Fibroblast of skin of left biceps (primary cell): ENCODE results near the gene TPST2.

Experiments used
- DNase-seq, 2 experiments: peaks; one replicate each; pipeline ENCODE4 v3.0.0-alpha.2; 2013; ENCODE audit warnings: low read depth in 2 of 2

Gene TPST2

DNA sequence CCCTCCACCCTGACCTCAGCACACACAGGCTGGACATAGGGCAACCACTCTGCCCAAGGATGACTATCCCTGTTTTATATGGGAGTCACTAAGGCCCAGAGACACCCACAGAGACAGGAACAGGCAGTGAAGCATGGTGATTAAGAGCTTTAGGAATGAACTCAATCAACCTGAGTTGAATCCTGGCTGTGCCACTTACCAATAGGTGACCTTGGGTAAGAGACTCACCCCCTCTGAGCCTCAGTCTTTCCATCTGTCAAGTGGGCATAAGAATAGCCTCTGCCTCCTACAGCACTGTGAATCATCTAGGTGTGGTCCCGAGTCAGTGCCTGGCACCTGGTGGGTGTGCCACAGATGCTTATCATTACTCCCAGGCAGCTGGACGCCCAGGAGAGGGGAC, 21.1 kb upstream of the TPST2 start:
- no peak for DNase-seq

DNA sequence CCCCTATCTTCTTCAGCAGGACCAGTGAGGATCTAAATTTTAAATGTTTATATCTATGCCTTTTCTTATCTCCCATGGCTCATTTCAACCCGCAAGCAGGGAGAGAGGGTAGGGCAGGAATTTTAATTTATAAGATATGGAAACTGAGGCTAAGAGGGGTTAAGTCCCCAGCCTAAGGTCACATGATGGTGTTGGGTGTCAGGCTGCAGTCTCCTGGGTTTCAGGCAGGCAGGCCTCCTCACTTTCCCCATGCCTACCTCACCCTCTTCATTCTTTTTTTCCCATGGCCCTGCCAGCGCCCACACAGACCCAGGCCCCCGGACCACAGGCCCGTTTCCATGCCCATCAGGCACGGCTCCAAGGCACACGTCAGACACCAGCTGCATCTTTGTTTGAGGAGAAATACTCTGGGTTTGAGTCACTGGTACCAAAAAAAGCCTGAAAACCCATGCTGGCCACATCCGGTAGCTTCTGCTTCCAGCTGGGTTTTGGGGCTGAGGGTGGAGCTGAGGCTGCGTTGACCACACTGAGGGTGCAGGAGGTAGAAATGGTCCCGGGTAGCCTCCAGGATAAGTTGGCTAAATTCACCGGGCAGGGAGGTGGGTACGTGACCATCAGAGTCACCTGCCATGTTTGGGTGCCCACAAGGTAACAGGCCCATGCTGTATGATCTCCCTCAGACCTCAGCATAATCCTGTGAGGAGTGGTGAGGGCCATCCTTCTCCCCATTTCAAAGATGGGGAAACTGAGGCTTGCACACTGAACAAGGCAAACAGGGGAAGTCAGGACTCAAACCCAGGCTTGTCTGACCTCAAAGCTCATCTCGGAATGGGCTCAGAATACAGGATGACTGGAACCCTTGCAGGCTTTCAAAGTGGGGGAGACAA, 20.4 kb upstream of the TPST2 start:
- peak; percentile 51 to 55 for DNase-seq

DNA sequence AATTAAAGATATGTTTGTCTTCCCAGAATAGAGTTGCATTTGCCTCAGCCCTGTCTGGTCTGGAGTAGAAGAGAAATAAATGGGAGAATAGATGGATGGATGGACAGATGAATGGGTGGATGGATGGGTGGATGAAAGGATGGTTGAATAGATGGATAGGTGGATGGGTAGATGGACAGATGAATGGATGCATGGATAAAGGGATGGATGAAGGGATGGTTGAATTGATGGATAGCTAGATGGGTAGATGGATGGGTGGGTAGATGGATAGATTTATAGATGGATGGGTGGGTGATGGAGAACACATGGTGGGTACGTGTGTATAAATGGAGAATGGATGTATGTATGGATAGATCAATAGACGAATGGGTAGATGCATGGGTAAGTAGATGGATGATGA, 19.4 kb upstream of the TPST2 start:
- no peak for DNase-seq

DNA sequence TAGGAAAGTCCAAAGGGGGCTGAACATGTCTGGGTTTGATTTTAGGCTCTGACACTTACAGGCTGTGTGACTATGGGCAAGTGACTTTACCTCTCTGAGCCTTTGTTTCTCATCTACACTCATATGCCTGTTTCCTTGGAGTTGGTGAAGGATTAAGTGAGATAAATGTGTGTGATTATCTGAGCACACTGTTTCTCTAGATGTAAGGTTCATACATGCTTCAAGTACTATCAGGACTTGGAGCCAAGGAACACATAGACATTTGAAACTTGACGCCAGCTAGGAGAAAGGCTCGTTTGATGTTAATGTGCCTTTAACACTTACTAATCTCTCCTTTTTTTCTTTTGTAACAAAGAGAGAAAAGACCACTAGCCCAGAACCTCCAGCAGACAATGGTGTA, 18.2 kb upstream of the TPST2 start:
- DNase-seq = no peak

DNA sequence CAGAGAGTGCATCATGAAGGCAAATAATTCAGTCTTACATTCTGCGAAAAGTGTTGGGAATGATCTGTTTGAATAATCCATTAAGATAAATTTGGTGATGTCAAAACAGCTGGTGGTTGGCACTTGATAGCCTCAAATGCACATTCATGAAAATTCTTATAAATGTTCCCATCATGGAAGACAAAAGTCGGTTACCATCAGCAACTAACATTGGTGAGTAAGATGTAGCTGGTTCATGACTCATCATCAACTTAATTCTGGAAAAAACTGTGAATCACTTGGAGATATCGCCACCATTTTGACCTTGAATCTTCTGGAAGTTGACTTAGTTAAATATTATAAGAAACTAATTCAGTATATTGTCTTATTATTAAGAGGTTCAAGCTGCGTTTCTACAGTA, 16.7 kb upstream of the TPST2 start:
- no peak for DNase-seq

DNA sequence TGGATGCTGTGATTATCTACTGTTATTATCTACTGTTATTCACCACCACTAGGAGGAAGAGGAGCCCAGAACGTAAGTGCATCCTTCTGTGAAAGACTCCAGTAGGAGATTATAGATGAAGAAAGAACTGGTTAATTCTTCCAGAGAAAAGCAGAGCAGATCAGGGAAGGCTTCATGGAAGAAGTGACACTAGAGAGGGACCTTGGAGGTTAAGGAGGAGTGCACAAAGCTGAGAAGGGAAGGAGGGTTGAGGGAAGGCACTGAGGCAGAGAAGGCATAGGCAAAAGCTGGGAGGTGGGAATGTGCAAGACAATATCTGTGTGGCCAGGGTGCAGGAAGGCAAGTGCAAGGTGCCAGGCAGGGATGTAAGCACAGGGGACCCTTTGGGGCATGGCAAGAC, 14.4 kb upstream of the TPST2 start:
- DNase-seq = no peak

DNA sequence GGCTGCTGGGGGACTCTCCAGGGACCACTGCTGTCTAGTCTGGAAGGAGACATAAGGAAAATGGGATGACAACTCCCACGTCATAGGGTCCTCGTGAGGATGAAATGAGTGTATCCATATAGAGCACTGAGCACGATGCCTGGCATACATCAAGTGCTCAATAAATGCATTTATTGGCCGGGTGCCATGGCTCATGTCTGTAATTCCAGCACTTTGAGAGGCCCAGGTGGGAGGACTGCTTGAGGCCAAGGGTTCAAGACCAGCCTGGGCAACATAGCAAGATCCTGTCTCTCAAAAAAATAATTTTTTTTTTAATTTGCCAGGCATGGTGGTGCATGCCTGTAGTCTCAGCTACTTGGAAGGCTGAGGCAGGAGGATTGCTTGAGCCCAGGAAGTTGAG, 12.2 kb upstream of the TPST2 start:
- no peak for DNase-seq

DNA sequence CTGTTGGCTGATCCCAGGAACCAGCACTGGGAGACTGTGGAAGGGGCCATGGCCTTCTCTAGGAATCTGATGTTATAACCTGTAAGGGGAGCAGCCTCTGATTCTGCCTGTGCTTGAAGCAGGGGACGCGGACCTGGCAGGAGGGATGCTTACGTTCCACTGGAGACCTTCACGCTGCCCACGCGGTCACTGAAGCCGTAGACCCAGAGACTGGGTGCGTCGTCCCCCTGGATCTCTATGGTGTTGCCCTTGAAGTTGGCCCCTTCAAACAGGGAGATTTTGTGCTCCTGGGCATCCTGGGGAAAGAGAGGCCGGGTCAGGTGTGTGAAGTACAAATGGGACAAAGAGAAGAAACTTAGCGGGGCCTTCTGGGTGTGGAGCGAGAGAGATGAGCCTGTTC, 11.8 kb upstream of the TPST2 start:
- no peak for DNase-seq

DNA sequence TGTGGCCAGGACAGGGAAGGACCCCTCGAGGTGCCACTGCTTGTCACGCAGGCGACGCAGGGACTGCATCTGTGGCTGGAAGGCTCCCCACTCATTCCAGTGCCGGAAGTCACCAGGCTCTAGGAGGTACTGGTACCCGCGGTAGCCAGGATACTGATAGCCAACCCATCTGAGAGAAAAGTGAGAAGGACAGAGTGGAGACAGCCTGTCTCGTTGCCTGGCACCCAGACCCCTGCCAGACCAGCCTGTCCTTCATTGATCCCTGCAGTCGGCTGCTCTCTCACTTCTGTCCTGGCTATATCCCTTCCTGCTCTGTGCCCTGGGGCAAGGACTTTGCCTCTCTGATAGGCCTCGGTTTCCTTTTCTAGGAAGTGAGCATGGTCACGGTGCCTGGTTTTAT, 9.6 kb upstream of the TPST2 start:
- DNase-seq = no peak

DNA sequence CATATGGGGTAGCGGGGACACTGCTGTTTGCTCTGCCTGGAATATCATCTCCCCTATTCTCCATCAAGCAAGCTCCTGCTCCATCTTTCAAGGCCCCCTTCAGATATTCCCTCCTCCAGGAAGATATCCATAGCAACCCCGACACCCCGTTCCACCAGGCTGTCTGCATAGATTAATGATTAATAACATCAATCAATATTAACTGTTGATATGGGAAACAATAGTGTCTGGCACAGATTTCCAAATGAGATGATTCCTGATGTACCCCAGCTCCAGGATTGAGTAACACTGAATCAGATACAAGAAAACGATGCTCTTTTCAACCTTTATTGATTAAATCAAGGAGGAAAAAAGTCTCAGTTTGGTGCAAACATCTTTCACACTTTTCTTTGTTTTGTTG, 7.5 kb upstream of the TPST2 start:
- no peak for DNase-seq

DNA sequence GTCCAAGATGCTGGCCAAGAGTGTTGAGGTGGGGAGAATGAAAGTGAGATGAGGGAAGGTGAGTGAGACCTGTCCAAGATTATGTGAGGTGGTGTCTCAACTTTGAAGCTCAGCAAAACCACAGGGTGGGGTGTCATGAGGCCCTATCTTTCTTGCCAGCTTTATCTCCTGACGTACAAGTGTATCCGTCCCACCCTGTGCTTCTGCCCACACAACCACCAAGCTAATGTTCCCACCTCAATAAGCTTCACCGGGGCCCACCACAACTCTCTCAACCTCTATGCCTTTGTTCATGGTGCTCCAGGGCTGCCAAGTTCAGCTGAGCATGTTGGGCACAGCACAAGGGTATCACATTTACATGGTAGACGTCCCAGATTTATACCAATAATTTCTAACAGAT, 7.1 kb upstream of the TPST2 start:
- DNase-seq = no peak

DNA sequence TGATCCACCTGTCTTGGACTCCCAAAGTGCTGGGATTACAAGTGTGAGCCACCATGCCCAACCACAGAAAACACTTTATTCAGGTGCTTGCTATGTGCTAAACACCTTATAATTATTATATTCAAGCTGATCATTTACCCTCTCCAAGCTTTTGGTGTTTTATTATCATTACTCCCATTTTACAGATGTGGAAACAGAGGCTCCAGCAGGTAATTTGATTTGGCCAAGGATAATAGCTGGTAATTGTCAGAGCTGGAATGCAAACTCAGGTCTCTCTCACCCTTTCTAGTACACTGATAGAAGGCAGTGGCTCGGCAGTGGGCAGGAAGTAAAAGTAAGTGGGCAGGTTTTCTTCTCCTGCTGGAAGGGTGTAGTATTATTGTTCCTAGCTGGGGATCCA, 3.8 kb upstream of the TPST2 start:
- DNase-seq = no peak

DNA sequence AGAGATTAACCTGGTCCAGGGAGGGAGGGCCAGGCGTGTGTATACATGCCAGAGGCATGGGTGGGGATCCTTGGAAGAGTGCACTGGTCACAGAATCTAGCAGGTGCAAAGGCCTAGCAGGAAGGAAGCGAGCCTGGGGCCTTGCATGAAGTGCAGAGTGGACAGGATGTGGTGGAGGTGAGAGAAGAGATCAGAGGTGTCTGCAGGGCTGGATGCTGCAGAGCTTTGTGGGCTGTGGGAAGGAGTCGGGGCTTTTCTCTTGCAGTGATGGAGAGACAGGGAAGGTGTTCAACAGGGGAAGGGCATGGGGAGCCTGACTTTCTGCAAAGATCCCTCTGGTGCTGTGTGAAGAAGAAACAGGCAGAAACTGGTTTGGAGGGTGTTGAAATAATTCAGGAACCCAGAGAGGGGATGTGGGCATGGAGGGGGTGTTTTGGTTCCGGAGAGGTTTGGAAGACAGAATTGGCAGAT, 2.5 kb upstream of the TPST2 start:
- DNase-seq = no peak

DNA sequence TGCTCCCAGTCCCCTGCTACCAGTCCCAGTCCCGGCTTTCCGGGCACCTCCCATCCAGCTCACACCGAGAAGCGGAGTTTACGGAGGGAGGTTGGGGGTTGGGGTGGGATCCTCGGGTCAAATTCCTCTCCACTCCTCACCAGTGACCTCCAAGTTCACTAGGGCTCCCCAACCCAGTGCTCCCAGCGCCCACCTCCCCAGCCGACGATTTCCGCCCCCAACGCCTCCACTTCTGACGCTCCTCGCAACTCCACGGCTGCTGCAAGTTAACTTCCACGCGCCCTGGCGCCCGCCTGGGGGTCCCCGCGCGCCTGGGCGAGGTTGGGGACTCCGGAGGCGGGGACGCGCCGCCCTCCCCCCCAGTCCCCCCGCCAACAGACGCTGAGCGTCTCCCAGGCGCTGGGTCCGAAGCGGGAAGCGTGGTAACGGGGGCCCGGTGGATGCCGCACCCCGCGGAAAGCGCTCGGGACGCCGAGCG, 526 bp downstream of the TPST2 start:
- DNase-seq = no peak

DNA sequence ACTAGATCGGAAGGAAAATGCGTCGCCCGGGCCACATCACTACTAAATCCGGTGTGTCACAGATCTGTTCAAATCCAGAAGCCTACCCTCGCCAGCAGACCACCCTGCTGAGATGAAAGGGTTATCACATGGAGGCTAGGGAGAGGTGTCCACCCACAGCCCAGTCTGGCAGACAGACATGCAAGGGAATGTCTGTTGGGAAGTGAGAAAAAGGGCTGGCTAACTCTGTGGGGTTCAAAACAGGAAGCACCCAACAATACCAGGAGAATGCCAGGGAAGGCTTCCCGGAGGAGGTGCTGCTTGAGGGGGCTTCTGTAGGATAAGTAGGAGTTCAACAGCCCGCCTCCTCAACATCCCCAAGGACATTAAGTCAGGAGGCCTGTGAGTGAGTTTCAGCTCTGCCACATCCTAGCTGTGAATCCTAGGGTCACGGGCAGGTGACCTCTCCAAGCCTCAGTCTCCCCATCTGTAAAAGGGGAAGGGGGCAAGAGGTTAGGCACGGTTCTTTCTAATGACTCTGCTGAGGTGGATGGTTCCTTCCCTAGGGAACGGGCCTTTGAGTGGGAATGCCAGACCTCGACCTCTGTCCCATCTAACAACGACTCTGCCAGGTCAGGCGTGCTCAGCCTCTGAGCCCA, 1.1 kb downstream of the TPST2 start:
- no peak for DNase-seq

DNA sequence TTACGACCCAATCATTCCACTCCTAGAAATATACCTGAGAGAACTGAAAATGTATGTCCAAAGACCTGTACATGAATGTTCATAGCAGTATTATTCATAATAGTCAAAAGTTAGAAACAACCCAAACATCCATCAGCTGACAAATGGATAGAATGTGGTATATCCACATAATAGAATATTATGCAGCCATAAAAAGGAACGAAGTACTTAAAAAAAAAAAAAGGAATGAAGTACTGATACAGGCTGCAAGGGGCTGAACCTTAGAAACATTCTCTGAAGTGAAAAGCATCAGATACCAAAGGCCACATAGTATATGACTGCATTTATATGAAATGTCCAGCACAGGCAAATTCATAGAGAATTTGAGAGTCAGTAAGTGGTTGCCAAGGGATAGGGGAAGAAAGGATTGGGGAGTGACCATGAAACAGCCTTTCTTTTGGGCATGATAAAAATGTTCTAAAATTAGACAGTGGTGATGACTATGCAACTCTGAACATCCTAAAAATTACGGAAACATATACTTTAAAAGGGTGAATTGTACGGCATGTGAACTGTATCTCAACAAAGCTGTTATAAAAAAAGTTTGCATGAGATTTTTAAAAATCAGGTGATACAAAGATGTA, 1.8 kb downstream of the TPST2 start:
- DNase-seq = no peak

DNA sequence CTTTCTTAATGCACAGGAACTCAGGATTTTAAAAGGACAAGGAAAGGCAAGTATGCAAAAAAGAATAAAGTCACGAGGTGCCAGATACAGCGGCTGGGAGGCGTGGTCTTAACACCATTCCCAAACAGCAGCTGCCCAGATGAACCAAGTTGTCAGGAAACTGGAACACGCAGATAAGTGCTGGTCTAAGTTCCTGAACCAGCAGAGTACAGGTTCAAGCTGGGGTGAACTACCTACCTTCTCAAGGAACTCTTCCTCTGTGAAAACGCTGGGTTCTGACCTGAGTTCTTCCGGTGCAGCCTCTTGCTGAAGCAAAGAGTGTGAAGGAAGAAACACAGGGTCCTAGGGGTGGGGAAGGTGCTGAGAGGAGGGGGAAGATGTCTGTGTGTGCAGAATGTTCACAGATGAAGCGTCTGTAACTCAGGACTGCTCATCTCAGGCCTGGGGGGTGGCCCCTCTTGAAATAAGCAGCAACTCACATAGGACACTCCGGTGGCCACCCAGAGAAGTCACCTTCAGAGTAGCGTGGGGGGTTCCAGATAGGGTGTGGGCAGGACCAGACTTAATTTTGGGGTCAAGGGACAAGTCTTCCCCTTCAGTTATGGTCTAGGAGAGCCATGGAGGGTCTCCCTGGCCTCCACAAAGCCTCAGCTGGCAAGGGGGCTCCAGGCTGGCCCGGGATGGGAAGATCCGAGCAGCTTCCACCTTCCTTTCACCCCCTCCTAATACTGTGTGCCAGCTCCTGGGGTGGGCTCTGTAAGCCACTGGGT, 3.2 kb downstream of the TPST2 start:
- no peak for DNase-seq

DNA sequence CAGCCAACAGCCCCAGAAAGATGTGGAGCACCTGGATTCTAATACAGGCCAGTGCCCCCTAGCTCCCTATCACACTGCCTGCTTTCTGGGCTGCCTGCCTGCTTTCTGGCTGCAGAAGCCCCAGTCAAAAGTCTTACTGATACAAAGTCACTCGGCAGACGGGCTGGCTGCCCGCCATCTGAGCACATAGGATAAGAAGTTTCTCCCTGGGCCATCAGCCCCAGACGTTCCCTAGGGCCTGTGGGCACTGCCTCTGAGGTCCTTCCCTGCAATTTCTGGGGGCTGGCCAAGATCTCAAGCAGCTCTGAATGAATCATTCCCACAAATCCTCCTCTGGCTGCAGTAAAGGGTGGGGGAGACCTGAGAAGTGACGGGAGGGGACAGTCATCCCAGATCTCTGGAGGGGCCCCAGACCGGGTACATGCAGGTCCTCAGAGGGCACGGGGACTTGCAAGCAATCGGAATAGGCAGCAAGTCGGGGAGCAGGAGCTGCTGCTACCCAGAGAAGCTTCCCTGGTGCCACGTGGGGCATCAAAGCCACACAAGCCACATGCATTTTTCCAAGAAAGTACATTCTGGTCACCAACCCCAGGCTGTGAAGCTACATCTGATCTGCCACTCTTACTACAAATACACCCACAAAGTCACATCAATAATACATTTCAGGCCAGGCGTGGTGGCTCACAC, 4.7 kb downstream of the TPST2 start:
- peak in 1 of 2 experiments; percentile 28 for DNase-seq

DNA sequence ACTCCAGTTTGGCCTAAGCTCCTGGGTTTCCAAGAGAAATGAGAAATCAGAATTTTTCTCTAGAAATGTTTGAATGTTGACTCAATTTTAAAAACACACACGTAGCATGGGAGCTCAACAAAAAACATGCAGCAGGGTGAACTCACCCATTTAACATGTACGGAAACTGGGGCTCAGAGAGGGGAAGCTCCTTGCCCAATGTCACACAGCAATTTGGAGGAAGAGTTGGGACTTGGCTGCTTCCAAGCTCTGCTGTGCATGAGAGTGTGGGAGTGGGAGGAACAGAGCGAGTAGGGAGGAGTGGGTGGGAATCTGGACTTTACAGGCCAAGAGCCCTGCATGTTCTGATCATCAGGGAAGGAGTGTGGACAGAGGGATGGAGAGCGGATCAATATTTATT, 5.9 kb downstream of the TPST2 start:
- no peak for DNase-seq

DNA sequence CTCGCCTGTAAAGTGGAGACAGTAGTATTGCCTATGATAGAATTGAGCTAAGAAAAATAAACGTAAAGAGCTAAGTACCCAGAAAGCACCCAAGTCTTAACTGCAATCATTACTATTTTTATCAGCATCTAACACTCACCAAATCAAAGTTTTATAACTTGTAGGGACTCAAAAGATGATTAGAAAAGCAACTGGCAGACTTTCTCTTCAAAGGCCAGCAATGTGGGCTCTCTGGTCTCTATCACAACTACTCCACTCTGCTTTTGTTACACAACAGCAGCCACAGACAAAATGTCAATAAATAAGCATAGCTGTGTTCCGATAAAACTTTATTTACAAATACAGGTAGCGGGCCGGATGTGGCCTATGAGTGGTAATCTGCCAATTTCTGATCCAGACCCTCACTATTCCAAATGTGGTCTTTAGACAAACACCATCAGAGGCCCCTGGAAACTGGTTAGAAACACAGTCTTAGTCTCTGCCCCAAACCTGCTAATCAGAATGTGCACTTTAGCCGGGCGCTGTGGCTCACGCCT, 8.2 kb downstream of the TPST2 start:
- DNase-seq = no peak

DNA sequence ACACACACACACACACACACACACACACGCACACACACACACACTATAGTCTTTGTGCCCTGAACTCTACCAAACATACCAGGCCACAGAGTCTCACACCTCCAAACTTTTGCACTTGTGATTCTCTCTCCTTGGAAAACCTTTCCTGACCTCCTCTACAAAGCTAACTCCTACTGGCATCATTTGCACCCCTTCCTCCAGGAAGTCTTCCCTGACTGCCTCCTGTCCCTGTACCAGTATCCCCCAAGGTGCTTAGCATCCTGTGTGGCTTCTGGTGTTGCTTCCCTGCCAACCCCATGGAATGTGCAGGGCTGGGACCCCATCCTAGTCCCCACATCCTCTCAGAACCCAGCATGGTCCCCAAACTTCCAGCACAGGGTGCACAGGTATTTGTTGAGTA, 8.9 kb downstream of the TPST2 start:
- DNase-seq = no peak
